HG03196 (cell line): ENCODE results near the gene TNRC6A.

Source experiments
- ATAC-seq: cut with Tn5 transposase; IDR thresholded peaks from one replicate; pipeline ENCODE4 v1.9.1; 2021; ENCODE audit not compliant: unreplicated experiment

TNRC6A gene

GRCh38 chr16:24755201-24755874, 25.9 kb downstream of the TNRC6A start:
- no peak for ATAC-seq

- ATAC-seq, result no peak
Observed at GRCh38 chr16:24758373-24758772, 28.9 kb downstream of the TNRC6A start.

- no peak for ATAC-seq
Observed at GRCh38 chr16:24759006-24759405, 29.6 kb downstream of the TNRC6A start.

GRCh38 chr16:24761526-24761925, 32.1 kb downstream of the TNRC6A start:
- ATAC-seq, result no peak

GRCh38 chr16:24764916-24765315, 35.5 kb downstream of the TNRC6A start:
- no peak for ATAC-seq

- no peak for ATAC-seq
Observed at GRCh38 chr16:24766057-24766456, 36.6 kb downstream of the TNRC6A start.

GRCh38 chr16:24769806-24770205, 40.4 kb downstream of the TNRC6A start:
- ATAC-seq, result no peak

GRCh38 chr16:24771132-24771778, 41.8 kb downstream of the TNRC6A start:
- no peak for ATAC-seq

GRCh38 chr16:24771779-24772157, 42.3 kb downstream of the TNRC6A start:
- no peak for ATAC-seq

- ATAC-seq, result no peak
Observed at GRCh38 chr16:24773771-24774427, 44.4 kb downstream of the TNRC6A start.

- ATAC-seq, result no peak
Observed at GRCh38 chr16:24774510-24774909, 45.1 kb downstream of the TNRC6A start.

- ATAC-seq, result no peak
Observed at GRCh38 chr16:24775455-24775854, 46.0 kb downstream of the TNRC6A start.

- ATAC-seq, result no peak
Observed at GRCh38 chr16:24776501-24777220, 47.2 kb downstream of the TNRC6A start.

GRCh38 chr16:24778671-24779070, 49.2 kb downstream of the TNRC6A start:
- no peak for ATAC-seq

GRCh38 chr16:24781256-24781655, 51.8 kb downstream of the TNRC6A start:
- ATAC-seq, result no peak

GRCh38 chr16:24784121-24784520, 54.7 kb downstream of the TNRC6A start:
- no peak for ATAC-seq

- ATAC-seq, result no peak
Observed at GRCh38 chr16:24789881-24790280, 60.4 kb downstream of the TNRC6A start.

GRCh38 chr16:24800586-24800985, 71.1 kb downstream of the TNRC6A start:
- ATAC-seq, result no peak

- no peak for ATAC-seq
Observed at GRCh38 chr16:24801761-24802302, 72.4 kb downstream of the TNRC6A start.

- no peak for ATAC-seq
Observed at GRCh38 chr16:24805484-24805883, 76.0 kb downstream of the TNRC6A start.

- ATAC-seq, result no peak
Observed at GRCh38 chr16:24807301-24807700, 77.8 kb downstream of the TNRC6A start.
